ENCODE data around the gene STK11. TPM values are rescaled to one million over a fixed set of nuclear protein-coding genes. Genes with fewer than 3 reads are reported as not detected.

STK11 gene
- total and polyA plus RNA-seq, 2 donors (not counting 3 experiments of a cell fraction or from before 2014, with no cell fraction given), result 39.4 to 75.4 TPM

DNA sequence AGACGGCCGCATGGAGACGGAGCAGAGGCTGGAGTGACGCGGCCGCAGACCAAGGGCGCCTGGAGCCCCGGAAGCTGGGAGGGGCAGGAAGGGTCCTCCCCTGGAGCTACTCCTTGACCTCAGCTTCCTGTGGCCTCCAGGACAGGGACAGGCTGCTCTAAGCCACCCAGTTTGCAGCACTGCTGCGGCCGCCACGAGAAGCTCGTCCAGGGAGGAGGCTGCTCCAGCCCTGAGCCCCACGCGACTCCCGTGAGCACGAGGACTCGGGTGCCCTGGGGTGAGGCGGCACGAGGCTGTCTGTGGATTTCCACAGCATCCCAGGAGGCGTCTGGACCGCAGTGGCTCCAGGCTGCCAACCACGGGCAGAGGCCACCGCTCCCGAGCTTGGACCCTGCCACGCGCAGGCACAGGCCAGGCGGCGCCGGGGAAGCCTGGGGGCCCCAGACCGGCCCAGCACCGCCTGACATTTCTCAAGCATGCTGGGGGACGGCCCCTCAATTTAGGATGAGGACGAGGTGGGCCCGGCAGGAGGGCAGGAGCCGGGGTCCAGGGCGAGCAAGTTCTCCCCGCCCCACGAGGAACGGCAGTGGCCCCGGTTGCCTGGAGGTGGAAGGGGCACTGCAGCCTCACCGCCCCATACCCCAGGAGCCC lies 42.2 kb upstream of the STK11 start:
- H4K20me1 ChIP-seq (replicated peaks; ENCODE audit: control insufficient read depth, extremely low read depth, insufficient read depth, low read length), result no peaks in the 10 kb centered on the region
- ChIA-PET POLR2A (interaction anchor here (0.6 kb wide), 1 partner anchor 24 kb away, joined by 3 read pairs; no protein-coding TSS in a partner anchor), CTCF (interaction anchor here (0.7 to 0.9 kb wide), 2 partner anchors 10 kb away, joined by 3 to 4 read pairs; partner anchors contain the start of gene SBNO2)

More for the DNA sequence above, 42.2 kb upstream of the STK11 start:
- H3K4me1 ChIP-seq (ENCODE audit: control insufficient read depth, extremely low read depth, insufficient read depth, low read length), result no peaks in the 10 kb centered on the region
- intact Hi-C loops (cut with micrococcal nuclease), result no loop called here
- H3K9me3 ChIP-seq (replicated peaks; ENCODE audit: control insufficient read depth, insufficient read depth, low read length), result no peaks in the 10 kb centered on the region
- no peak overlapping the region for H3K27ac ChIP-seq (ENCODE audit: insufficient read depth, low read depth, low read length)
- peaks cover 0 to 3% of the 10 kb centered on the region in 2 experiments for H3K36me3 ChIP-seq (ENCODE audit: control insufficient read depth in 2 of 2, extremely low read depth in 1 of 2, insufficient read depth in 2 of 2, low read length in 2 of 2)
- H2AFZ ChIP-seq (ENCODE audit: low read depth, low read length), result no peak overlapping the region
- peaks cover 17% of the 10 kb centered on the region for H3K79me2 ChIP-seq (ENCODE audit: control insufficient read depth, insufficient read depth, low read length)
- dilution Hi-C loops (cut with MboI; ENCODE audit: extremely low pct_ligation_motif_present, low sequenced_read_pairs), result no loop called here
- H3K27me3 ChIP-seq (ENCODE audit: control insufficient read depth in 2 of 2, insufficient read depth in 2 of 2, low read length in 2 of 2), result no peaks in the 10 kb centered on the region
- BruUV-seq (replicated peaks), result no TSS peak
- no peak overlapping the region for H3K4me3 ChIP-seq (replicated peaks in 1 of 3; ENCODE audit: insufficient read depth in 1 of 3, low read depth in 1 of 3, low read length in 3 of 3)
- H3K9ac ChIP-seq (replicated peaks; ENCODE audit: extremely low read depth, insufficient read depth, low read length), result no peak overlapping the region
- H3K4me2 ChIP-seq (ENCODE audit: insufficient read depth, low read length), result no peak overlapping the region
- no peaks in the 10 kb centered on the region for H3K9me1 ChIP-seq (replicated peaks; ENCODE audit: control insufficient read depth, extremely low read depth, insufficient read depth, low read length)
- FAIRE-seq (no peak), DNase-seq (ENCODE audit: low read depth, low spot score) (no peak)
- TF ChIP-seq POLR2A (IDR thresholded peaks at IDR 0.05; ENCODE audit: low read depth, low read length) (no peak), POLR2AphosphoS5 (IDR thresholded peaks at IDR 0.05; ENCODE audit: insufficient read depth, low read depth, low read length) (no peak)
- TF ChIP-seq, protein P1, sequence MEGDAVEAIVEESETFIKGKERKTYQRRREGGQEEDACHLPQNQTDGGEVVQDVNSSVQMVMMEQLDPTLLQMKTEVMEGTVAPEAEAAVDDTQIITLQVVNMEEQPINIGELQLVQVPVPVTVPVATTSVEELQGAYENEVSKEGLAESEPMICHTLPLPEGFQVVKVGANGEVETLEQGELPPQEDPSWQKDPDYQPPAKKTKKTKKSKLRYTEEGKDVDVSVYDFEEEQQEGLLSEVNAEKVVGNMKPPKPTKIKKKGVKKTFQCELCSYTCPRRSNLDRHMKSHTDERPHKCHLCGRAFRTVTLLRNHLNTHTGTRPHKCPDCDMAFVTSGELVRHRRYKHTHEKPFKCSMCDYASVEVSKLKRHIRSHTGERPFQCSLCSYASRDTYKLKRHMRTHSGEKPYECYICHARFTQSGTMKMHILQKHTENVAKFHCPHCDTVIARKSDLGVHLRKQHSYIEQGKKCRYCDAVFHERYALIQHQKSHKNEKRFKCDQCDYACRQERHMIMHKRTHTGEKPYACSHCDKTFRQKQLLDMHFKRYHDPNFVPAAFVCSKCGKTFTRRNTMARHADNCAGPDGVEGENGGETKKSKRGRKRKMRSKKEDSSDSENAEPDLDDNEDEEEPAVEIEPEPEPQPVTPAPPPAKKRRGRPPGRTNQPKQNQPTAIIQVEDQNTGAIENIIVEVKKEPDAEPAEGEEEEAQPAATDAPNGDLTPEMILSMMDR (IDR thresholded peaks at IDR 0.05; ENCODE audit: extremely low read depth in 1 of 2, insufficient read depth in 1 of 2, low read depth in 1 of 2, low read length in 2 of 2), result no peak
